ENCODE measurements around the gene PRC1.
"Not testable (repeated sequence)": the region's sequence is repeated elsewhere in the genome, so short reads cannot be mapped to it uniquely, and the experiment has no call there.

The PRC1 gene

GRCh38 chr15:90994417-90995311 lies at the start of gene PRC1:
PRC1 (minus strand) TSS chr15:90994535; CDS start chr15:90994417, 118 bp downstream.
- peak; percentile 97 for DNase-seq

- DNase-seq, result no peak
Observed at GRCh38 chr15:91043202-91043874, 49.0 kb upstream of the PRC1 start.

- DNase-seq, result no peak
Observed at GRCh38 chr15:91040856-91041255, 46.5 kb upstream of the PRC1 start.

GRCh38 chr15:91039996-91040395 lies 45.7 kb upstream of the PRC1 start:
- DNase-seq, result no peak

GRCh38 chr15:91032919-91033803 lies 38.8 kb upstream of the PRC1 start:
- DNase-seq, result peak; percentile 76

- DNase-seq, result no peak
Observed at GRCh38 chr15:91031796-91032195, 37.5 kb upstream of the PRC1 start.

- DNase-seq, result no peak
Observed at GRCh38 chr15:91027677-91028076, 33.3 kb upstream of the PRC1 start.

GRCh38 chr15:91023720-91024119 lies 29.4 kb upstream of the PRC1 start:
- DNase-seq, result no peak

- DNase-seq, result no peak
Observed at GRCh38 chr15:91022832-91023129, 28.4 kb upstream of the PRC1 start.

GRCh38 chr15:91022075-91022831 lies 27.9 kb upstream of the PRC1 start, which contains the start of gene VPS33B:
VPS33B (minus strand) TSS chr15:91022594; CDS start chr15:91022249, 345 bp downstream.
- DNase-seq, result peak; percentile 95

- peak; percentile 9 for DNase-seq
Observed at GRCh38 chr15:91021516-91022074, 27.3 kb upstream of the PRC1 start.

GRCh38 chr15:91018158-91018557 lies 23.8 kb upstream of the PRC1 start:
- DNase-seq, result no peak

- DNase-seq, result no peak
Observed at GRCh38 chr15:91017716-91018115, 23.4 kb upstream of the PRC1 start.

- not testable (repeated sequence) for DNase-seq
Observed at GRCh38 chr15:91013701-91014100, 19.4 kb upstream of the PRC1 start.

GRCh38 chr15:91007266-91007665 lies 12.9 kb upstream of the PRC1 start:
- no peak for DNase-seq

GRCh38 chr15:91001209-91001608 lies 6.9 kb upstream of the PRC1 start:
- DNase-seq, result no peak

- DNase-seq, result no peak
Observed at GRCh38 chr15:90998737-90999136, 4.4 kb upstream of the PRC1 start.

GRCh38 chr15:90994059-90994416 lies 297 bp downstream of the PRC1 start:
- DNase-seq, result no peak

- DNase-seq, result peak; percentile 58
Observed at GRCh38 chr15:90991587-90992285, 2.6 kb downstream of the PRC1 start.

GRCh38 chr15:90990446-90990845 lies 3.9 kb downstream of the PRC1 start:
- DNase-seq, result no peak

GRCh38 chr15:90989040-90989768 lies 5.1 kb downstream of the PRC1 start:
- no peak for DNase-seq
